AG10803 (cell line): Measurements from ENCODE around the gene HSPB6.

Experiments used
- DNase-seq: peaks from one replicate; pipeline ENCODE4 v3.0.0; 2010; ENCODE audit warnings: low read depth
- H3K4me3 ChIP-seq: 2 replicates; pipeline ENCODE4 v1.5.1; 2011; ENCODE audit warnings: mild to moderate bottlenecking, low read length, control low read depth
- TF ChIP-seq, protein P1 (sequence below): conservative IDR thresholded peaks from 2 replicates; pipeline ENCODE4 v1.5.1; 2011; ENCODE audit warnings: mild to moderate bottlenecking, low read length, control low read depth, inconsistent platforms

Gene HSPB6

DNA sequence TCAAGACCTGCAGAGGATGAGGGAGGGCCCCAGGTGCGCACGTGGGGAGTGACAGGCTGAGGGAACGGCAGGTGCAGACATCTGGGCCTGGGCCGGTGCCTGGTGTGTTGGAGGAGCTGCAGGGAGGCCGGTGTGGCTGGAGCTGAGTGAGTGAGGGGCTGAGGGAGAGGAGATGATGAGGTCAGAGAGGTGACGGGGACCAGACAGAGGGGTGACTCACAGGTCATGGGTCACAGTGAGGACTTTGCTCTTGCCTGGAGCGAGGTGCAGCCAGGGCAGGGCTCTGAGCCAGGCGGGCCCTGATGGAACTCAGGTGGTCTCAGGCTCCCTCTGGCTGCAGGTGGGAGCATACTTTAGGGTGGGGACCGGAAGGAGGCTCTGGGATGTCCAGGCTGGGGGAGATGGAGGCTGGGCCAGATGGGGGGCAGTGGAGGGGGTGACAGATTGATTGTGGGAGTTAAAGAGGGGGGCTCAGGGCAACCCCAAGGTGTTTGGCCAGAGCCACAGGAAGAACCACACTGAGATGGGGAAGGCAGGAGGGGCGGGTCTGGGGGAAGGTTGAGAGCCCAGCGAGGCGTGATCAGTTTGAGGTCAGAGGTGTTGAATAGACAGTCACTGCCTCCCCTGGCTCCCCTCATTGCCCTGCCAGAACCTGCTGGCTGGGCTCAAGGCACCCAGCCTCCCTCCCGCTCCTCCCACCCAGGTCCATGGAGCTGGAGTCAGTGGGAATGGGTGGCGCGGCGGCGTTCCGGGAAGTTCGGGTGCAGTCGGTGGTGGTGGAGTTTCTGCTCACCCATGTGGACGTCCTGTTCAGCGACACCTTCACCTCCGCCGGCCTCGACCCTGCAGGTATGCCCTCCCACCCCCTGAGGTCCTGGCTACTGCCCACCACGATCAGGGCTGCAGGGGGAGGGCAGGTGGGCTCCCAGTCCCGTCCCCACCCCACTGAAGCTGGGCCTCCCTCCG is 26.9 kb upstream of the HSPB6 start:
- TF ChIP-seq, protein P1, sequence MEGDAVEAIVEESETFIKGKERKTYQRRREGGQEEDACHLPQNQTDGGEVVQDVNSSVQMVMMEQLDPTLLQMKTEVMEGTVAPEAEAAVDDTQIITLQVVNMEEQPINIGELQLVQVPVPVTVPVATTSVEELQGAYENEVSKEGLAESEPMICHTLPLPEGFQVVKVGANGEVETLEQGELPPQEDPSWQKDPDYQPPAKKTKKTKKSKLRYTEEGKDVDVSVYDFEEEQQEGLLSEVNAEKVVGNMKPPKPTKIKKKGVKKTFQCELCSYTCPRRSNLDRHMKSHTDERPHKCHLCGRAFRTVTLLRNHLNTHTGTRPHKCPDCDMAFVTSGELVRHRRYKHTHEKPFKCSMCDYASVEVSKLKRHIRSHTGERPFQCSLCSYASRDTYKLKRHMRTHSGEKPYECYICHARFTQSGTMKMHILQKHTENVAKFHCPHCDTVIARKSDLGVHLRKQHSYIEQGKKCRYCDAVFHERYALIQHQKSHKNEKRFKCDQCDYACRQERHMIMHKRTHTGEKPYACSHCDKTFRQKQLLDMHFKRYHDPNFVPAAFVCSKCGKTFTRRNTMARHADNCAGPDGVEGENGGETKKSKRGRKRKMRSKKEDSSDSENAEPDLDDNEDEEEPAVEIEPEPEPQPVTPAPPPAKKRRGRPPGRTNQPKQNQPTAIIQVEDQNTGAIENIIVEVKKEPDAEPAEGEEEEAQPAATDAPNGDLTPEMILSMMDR: no peak
- DNase-seq: no peak
- no peak overlapping the region for H3K4me3 ChIP-seq

DNA sequence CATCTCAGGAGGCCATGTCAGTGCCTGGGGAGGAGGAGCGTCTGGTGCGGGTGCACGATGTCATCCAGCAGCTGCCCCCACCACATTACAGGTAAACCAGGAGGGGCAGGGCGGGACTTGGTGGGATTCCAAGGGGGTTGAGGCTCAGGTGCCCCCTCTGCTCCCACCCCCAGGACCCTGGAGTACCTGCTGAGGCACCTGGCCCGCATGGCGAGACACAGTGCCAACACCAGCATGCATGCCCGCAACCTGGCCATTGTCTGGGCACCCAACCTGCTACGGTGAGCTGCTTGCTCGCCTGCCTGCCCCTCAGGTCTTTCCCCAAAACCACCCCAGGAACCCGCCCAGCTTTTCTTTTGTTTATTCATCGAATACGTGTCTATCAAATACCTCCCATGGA is 25.8 kb upstream of the HSPB6 start:
- TF ChIP-seq, protein P1: no peak
- DNase-seq: no peak
- H3K4me3 ChIP-seq: no peak overlapping the region

DNA sequence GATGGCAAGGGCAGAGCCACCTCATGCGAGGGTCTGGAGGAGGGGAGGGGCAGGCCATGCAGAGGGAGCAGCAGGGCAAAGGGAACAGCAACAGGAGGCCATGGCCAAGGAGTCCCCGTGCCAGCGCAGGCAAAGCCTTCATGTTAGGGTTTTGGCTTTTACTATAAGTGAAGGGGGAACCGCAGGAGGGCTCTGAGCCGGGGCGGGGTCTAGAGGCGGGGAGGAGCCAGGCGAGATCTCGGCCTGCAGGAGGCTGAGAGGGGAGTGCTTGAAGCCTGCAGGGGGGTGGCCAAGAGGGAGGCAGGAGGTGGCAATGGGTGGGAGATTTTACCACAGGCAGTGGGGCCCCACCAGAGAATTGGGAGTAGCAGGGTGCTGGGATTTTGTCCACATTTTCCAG is 24.8 kb upstream of the HSPB6 start:
- TF ChIP-seq, protein P1: no peak
- no peak overlapping the region for H3K4me3 ChIP-seq
- DNase-seq: no peak

DNA sequence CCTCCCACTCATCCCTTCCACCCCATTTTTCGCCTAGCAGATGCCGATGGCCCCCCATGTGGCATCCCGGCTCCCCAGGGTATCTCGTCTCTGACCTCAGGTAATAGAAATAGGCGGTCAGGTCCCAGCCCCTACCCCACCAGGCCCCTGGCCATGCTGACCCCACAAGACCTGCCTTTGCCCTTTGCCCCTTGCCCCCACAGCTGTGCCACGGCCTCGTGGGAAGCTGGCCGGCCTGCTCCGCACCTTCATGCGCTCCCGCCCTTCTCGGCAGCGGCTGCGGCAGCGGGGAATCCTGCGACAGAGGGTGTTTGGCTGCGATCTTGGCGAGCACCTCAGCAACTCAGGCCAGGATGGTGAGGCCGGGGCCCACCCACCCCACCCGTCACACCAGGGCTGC is 23.9 kb upstream of the HSPB6 start:
- no peak overlapping the region for H3K4me3 ChIP-seq
- TF ChIP-seq, protein P1: no peak
- no peak for DNase-seq

DNA sequence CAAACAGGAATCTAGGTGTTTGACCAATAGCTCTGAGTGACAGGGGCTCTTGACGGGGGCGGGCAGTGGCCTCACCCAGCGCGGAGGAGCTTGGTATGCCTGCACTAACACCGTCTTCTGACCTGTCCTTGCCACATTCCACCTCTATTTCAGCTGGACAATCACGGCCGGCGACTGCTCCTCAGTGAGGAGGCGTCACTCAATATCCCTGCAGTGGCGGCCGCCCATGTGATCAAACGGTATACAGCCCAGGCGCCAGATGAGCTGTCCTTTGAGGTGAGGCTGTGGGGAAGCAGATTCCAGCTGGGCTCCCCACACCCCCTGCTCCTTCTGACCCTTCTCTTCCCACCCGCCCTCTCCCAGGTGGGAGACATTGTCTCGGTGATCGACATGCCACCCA is 23.2 kb upstream of the HSPB6 start:
- TF ChIP-seq, protein P1: no peak
- DNase-seq: no peak
- no peak overlapping the region for H3K4me3 ChIP-seq

DNA sequence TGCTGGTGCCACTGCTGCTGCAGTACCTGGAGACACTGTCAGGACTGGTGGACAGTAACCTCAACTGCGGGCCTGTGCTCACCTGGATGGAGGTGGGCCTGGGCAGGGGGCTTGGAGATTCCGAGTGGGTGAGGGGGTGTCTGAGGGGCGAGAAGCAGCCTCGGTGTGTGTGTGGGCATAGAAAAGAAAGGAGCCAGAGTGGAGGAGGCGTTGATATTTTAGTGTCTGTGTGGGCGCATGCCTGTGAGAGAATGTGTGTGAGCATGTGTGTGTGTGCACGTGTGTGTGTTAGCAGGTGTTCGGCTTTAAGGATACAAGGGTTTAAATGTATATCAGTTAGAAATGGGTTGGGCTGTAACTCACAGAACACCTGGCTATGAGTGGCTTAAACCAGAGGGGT is 22.2 kb upstream of the HSPB6 start:
- H3K4me3 ChIP-seq: no peak overlapping the region
- no peak for DNase-seq
- TF ChIP-seq, protein P1: no peak

DNA sequence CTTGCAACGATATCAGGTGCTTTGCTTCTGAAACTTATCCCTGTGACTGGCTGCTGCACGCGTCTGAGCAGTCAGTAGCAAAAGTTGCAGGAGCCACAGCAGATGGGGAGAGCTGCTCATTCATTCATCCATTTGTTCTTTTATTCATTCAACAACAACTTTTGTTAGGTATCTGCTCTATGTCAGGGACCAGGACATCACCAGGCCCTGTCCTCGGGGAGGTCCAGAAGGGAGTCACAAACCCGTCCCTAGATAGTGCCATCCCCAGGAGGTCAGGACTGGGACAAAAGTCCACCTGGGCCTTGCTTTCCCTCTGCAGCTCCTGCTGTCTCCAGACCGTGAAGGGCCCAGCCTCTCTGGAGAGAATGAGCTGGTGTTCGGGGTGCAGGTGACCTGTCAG is 21.1 kb upstream of the HSPB6 start:
- DNase-seq: no peak
- no peak overlapping the region for H3K4me3 ChIP-seq
- TF ChIP-seq, protein P1: no peak
